ENCODE data around the gene KLHL29.

The KLHL29 gene

DNA sequence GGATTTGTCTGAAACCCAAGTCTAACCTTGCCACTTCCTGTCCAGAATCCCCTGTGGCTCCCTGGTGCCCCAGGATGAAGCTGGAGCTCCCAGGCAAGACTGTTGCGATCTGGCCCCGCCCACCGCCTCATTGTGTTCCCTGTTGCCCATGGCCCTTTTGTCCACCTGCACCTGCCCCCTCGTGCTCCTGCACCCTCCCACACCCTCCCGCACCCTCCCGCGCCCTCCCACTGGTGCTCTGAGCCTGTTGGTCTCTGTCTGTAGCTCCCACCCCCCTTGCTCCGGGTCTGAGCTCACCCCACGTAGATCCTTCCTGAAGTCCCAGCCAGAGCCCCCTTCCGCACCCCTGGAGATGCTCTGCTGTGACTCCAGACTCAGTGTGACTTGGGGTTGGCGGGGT, 297.5 kb downstream of the KLHL29 start:
- DNase-seq (ENCODE audit: low read depth): no peak

DNA sequence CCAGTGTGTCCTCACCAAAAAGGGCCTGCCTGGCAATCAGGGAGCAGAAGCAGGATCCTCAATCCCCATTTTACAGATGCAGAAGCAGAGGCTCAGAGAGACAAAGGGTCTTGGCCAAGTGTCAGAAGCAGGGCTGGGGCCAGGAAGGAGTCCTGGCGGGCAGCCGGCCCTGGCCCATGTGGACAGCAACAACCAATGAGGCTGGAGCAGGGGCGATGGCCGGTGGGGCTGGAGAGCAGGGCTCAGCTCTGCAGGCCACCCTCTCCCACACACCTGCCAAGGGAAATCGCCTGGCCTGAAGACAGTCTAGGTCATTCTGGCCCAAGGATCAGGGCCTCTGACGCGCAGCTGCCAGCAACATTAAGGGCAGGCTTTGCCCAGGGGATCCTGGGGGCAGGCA, 298.0 kb downstream of the KLHL29 start:
- no peak for DNase-seq (ENCODE audit: low read depth)

DNA sequence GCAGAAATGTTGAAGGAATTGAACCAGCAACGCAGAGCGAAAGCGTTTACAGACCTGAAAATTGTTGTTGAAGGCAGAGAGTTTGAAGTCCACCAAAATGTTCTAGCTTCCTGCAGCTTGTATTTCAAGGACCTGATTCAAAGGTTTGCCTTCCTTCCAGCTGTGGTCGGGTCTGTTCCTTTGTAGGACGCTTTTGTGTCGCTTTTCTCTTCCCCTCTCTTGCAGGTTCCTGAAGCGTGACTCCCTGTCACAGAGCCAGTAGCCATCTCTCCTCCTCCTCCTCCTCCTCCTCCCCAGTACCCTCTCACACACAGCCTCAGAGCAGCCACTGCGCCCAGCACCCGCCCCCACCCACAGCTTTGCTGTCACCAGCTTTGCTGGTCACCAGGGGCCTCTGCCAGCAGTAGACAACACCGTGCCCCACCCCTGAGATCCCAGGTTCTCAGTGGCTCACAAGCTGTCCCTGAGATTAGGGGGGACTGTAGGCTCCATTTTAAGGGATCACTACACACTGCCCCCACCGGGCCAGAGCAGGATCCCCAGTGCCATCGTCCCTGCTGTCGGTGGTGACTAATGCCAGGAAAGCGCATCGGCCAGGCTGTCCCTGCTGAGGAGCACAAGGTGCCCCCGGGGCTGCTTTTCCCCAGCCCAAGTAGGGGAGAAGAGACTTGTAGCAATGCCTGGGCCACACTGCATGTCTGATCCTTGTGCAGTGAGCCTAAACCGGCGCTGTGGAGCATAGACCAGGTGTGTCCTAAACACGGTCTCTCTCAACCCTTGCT, 299.6 kb downstream of the KLHL29 start:
- DNase-seq (ENCODE audit: low read depth): no peak

DNA sequence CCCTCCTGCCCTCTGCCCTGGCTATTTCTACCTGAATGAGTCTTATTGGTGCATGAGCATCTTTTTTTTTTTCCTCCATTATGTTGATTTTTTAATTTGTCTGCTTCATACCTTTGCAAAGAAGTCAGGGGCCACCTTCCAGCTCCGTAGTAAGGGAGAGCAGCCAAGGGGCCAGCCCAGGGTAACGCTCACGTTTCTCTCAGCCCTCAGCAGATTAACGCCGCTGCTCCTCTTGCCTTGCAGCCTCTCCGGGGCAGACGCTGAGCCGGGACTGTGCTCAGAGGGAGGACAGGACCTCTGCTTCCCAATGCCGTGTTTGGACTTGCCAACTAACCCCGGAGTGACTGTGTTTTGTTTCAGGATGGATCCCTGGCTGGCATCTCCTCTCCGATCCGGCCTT, 300.2 kb downstream of the KLHL29 start:
- no peak for DNase-seq (ENCODE audit: low read depth)

DNA sequence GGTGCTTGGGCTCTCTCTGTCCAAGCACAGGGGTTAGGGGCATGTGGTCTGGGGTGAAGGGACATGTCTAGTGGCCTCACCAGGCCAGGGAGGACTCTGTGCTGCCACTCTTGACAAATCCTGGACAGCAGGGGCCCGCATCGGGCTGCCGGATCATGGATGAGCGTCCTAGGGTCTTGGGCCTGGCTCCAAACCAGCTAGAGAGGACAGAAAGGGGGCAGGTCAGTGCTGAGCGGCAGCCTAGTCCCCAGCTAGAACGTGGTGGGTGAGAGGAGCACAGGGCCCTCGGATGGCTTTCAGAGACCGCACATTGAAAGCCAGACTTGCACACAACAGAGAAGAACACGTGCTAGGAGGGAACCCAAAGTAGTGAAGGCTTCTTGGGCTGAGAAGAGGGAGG, 300.7 kb downstream of the KLHL29 start:
- DNase-seq (ENCODE audit: low read depth): no peak

DNA sequence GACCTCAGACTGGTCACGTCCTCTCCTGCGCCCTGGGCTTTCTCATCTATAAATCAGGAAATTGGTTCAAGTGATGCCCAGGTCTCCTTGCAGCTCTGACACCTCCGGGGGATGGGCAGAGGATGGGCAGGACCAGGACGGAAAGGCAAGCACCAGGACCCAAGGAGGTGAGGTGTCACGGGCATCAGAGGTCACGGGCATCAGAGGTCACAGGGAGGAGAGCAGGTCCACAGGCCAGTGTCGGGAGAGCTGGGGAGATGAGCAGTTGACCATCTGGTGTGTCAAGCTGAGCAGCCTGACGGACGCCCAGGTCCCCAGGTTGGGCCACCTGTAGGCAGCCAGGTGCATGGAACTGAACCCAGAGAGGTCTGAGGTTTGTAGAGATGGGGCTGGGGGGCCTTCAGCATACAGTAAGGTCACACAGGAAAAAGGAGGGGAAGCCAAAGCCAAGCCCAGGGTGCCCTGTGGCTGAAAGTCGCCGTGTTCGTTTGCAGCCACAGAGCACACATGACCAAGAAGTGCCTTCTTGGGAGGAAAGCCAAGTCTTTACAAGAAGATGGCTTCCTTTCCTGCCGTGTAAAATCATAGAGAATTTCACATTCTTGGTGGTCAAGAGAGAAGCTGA, 301.5 kb downstream of the KLHL29 start:
- no peak for DNase-seq (ENCODE audit: low read depth)

DNA sequence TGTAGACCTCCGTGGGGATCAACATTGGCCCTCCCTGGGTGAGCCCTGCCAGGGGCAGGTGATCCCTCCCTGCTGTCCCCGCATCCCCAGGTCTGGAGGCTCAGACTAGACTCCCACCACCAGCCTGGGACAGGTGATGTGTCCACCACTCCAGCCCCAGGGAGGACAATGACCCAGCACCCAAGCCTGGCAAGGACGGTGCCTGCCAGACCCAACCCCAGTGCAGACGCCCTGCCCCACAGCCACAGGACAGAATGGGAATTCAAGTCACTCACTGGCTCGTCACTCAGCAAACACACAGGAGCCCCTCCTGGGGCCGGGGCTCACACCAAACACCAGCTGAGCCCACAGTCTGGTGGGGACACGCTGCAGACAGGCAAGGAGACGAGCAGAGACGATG, 302.2 kb downstream of the KLHL29 start:
- DNase-seq (ENCODE audit: low read depth): no peak

DNA sequence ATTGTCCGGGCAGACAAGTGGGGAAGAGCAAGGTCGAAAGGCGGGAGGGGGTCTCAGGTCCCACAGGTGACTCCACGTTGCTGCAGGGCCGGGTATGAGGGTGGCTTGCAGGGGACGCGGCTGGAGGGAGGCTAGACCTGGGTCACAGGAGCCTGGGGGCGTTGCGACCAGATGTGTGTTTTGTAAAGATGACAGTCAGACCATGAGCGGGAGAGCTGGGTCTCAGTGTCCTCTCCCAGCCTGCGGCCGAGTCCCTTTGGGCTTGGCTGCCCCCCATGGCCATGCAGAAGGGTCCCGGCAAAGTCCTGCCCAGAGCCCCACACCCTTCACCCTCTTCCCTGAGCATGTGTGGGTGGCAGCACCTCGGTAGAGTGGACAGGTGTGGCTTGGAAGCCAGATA, 302.7 kb downstream of the KLHL29 start:
- no peak for DNase-seq (ENCODE audit: low read depth)

DNA sequence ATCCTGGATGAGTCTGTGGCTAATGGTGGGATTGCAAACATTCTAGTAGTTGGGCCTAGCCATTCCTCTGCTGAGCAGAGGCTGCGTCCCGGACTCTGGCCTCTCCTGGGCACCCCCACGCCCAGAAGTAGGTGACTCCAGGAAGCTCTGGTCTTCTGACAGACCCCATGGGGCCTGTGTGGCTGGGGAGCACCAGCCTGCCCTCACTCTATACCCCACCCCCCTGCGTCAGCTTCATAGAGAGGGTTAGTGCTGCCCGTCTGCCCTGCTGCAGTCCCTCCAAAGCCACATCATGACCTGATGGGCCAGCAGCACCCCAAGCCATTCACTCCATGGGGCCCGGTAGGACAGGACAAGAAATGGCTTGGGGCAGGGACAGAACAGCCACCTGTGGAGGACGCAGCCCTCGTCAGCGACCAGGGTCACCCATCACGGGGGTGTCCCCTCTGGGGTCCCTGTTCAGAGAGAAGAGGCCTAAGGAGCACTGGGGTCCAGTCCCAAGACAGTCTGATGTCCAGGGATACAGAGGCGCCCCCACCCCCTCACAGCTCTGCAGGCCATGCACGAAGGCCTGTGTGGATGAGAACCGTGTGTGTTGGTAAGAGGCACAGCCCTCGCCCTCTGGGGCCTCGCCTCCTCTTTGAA, 303.6 kb downstream of the KLHL29 start:
- no peak for DNase-seq (ENCODE audit: low read depth)

DNA sequence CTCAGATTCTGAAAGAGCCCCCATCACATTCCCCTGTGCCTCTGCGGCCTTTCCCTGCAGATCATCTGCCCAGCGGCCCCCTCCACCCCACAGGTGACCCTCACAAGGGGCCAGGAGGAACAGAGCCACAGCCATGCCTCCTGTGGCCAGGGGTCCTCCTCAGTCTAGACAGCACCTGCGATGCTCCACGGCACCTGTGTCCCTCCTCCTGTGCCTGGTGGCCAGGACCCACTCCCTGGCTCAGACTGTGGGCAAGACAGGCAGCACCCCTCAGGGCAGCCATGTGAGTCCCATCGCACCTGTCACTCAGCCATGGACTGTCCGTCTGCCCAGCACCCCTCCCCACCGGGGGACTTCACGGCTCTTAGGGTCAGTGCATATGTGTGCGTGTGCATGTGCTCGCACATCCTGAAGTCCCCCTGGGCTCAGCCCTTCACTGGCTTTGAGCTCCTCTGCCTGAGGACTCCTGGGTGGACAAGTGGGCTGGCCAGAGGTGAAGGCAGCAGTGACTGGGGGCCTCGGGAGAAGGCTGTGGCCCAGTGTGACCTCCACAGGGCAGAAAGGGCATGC, 304.2 kb downstream of the KLHL29 start:
- DNase-seq (ENCODE audit: low read depth): no peak

DNA sequence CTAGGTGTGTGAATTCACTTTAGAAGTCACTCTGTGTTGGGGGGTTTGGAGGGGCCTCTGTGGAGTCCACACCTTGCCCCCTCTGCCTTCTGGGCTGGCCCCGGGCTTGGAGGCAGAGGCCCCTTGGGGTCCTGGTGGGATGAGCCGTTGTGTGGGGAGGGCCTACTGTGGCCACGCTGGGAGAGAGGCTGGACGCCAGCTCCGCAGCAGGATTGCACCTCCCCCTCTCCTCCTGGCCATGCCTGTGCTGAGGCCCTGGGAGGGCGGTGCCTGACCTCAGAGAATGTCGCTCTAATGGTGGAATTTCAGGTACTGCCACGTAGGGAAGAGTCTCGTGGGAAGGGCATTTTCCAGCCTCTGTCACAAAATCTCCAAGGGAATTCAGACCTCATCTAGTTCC, 304.9 kb downstream of the KLHL29 start:
- DNase-seq (ENCODE audit: low read depth): no peak

DNA sequence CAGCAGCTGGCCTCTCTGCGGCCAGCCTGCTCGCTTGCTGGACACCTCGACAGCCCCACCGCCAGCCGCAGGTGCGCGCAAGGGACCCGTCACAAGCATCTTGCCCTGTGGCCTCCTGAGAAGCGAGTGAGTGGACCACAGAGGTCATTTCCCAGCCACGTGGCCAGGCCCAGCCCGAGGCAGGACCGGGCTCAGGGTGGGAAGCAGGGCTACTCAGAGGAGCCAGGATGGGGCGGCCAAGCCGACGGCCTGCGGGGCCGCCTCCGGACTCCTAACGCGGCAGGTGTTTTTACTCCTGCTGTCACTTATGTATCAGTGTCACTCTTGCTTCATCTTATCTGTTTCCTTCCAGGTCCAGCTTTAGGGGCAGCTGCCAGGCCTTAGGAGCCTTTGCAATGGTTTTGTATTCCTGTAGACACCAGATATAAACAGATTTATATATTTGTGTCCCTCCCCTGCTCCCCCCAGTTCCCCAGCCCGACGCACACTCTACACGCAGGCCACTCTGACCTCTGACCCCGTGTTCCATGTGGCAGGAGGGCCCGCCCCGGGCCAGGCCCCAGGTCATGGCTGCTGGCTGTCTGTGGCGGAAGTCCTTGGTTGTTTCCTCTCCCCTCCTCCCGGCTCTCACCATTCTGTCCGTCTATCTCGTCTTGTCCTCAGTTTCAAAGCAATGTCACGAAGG, 305.6 kb downstream of the KLHL29 start:
- DNase-seq (ENCODE audit: low read depth): no peak

DNA sequence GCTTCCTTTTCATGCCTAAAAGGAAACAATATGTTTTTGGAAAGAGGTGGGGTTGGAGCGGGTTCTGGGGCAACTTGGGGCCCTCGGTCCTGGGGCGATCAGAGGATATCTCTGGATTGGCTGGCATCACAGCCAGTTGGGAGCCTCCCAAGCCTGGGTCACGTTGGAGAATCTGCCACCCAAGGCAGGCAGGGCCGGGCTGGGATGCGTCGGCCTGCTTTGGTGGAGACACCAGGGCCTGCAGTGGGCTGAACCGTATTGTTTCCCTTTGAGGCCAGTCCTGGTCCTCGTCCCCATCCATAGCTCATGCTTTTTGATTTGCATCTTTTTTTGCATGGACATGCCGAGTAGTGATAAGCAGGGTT, 306.1 kb downstream of the KLHL29 start:
- no peak for DNase-seq (ENCODE audit: low read depth)

DNA sequence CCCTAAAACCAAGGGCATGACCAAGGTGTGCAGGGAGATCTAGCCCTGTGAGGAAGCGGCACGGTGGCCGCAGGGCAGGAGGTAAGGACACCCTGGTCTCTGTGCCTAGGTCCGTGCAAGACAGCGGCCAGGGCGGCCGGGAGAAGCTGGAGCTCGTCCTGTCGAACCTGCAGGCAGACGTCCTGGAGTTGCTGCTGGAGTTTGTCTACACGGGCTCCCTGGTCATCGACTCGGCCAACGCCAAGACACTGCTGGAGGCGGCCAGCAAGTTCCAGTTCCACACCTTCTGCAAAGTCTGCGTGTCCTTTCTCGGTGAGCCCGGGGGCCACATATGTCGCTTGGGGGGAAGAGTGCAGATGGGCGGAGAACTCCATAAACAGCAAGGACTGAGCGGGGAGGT, 306.6 kb downstream of the KLHL29 start:
- no peak for DNase-seq (ENCODE audit: low read depth)

DNA sequence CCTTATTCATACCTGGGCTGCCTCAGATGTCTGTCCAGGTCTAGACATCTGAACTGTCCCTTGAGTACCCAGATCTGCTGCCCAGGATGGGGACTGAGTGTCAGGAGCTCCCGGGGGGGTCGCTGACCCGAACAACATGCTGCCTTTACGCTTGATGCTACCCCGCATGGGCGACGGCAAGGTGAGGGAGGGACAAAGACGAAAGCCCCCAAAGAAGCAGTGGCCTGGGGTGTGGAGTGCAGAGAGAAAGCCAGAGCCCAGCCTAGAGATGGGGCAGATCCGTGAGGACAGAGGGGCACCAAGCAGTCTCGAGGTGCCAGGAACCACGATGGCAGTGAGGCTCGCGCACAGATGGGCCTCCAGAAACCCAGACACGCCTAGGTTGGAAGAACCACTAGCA, 307.3 kb downstream of the KLHL29 start:
- no peak for DNase-seq (ENCODE audit: low read depth)

DNA sequence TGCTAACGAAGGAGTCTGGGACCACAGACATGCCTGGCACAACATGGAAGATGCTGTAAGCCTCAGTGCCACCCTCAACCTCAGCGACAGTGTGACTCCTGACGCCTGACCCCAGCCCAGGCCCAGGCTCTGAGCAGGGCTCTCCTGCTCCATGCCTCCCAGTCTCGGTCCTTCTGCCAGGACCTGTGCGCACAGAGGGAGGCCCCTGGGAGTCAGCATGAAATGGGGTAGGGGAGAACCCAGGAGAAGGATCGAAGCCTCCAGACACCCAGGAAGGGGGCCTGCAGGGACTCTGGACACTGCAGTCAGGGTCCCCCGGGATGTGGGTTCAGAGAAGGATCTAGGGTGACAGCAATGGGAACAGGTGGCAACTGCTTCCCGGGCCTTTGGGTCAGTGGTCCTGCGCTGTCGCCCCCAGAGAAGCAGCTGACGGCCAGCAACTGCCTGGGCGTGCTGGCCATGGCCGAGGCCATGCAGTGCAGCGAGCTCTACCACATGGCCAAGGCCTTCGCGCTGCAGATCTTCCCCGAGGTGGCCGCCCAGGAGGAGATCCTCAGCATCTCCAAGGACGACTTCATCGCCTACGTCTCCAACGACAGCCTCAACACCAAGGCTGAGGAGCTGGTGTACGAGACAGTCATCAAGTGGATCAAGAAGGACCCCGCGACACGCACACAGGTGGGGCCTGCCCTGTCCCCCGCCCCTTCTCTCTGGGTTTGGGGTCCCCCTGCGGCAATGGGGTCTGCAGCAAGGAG, 308.0 kb downstream of the KLHL29 start:
- DNase-seq (ENCODE audit: low read depth): no peak

DNA sequence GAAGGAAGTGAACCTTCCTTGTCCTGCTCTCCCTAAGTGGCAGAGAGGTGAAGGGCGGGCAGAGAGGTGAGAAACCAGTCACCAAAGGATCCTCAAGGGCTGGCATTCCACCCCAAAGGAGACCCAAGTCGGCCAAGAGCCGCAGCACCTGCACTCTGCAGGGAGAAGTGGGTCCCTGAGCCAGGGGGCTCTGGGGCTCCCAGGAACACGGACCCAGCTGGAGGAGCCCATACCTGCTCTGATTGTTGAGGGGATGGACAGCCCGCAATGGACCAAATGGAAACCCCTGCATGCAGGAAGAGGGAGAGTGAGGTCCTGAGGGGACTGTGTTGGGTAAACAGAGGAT, 308.6 kb downstream of the KLHL29 start:
- DNase-seq (ENCODE audit: low read depth): no peak

DNA sequence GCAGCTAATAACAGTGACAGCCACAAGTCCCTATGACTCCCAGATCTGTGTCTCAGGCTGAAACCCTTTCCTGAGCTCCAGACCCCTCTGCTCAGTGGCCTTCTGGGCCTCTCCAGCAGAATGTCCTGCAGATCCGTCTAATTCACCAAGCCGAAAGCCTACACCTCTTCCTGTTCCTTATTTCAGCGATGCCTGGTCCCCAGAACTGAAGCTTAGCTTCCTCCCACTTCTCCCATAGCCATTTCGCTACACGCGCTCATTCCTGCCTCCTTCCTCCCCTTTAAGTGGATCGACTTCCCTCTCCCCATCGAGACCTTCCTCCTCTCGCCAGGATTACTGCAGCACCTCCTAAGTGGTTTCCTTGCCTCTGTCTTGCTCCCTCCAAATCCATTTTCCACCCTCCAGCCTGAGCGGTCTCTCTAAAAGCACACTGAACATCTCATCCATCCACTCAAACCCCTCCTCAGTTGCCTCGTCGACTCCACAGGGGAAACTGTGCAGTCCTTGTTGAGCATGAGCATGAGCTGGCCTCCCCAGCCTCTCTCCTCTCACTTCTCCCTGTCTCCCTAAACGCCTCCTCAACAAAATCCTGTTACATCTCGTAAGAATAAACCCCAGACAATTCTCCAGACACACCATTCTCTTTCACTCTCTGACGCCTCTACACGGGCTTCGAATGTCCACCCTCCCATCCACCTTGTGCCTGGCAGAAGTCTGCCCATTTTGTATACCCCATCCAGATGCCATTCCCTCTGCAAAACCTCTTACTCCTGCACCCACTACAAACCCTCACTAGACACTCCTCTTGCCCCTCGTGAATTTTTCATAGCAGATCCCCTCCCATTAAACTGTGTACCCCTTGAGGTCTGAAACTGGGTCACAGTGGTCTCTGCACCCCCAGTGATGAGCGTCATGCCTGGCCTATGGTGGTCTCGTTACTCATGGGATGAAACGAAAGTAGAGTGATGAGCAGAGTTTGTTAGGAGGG, 309.4 kb downstream of the KLHL29 start:
- no peak for DNase-seq (ENCODE audit: low read depth)

DNA sequence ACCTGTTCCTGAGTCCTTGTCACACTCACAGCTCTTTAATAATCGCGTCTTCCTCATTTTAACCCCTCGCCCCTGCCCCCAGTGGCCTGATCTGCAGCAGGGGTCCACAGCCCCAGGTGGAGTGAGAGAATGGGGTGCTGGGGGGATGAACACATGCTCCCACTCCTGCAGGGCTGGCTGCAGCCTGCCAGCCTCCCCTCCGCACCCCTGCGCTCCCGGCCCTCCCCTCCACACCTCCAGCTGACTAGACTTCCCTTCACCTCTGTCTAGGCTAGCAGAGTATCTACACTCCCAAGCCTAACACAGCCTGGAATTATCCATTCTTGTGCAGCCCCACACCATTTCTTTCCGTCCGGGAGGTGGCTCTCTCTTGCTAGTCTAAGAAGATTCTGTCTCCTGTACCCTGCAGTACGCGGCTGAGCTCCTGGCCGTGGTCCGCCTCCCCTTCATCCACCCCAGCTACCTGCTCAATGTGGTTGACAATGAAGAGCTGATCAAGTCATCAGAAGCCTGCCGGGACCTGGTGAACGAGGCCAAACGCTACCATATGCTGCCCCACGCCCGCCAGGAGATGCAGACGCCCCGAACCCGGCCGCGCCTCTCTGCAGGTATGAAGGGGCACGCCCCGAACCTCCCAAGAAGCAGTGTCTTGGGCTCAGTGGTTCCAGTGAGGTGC, 310.4 kb downstream of the KLHL29 start:
- no peak for DNase-seq (ENCODE audit: low read depth)

All from EH (cell line).